Inflammatory macrophage (primary cell): ENCODE data around the gene PTTG1IP.

Experiments used
- DNase-seq, 2 donors: peaks; one replicate each; pipeline ENCODE4 v3.0.0-alpha.2; 2020 to 2022

PTTG1IP gene

GRCh38 chr21:44908908-44909307 lies 35.4 kb upstream of the PTTG1IP start:
- no peak for DNase-seq

- DNase-seq = peak; percentile 93 to 94
Measured at GRCh38 chr21:44907966-44908895, 34.7 kb upstream of the PTTG1IP start.

- no peak for DNase-seq
Measured at GRCh38 chr21:44907225-44907965, 33.9 kb upstream of the PTTG1IP start.

- DNase-seq = peak; percentile 59 to 61
Measured at GRCh38 chr21:44905728-44906090, 32.2 kb upstream of the PTTG1IP start.

- DNase-seq = no peak
Measured at GRCh38 chr21:44905016-44905727, 31.7 kb upstream of the PTTG1IP start.

- DNase-seq = no peak
Measured at GRCh38 chr21:44904141-44904923, 30.8 kb upstream of the PTTG1IP start.

- no peak for DNase-seq
Measured at GRCh38 chr21:44903689-44904088, 30.2 kb upstream of the PTTG1IP start.

GRCh38 chr21:44903050-44903685 lies 29.7 kb upstream of the PTTG1IP start:
- peak; percentile 55 to 71 for DNase-seq

GRCh38 chr21:44902268-44903049 lies 29.0 kb upstream of the PTTG1IP start:
- DNase-seq = no peak

- DNase-seq = no peak
Measured at GRCh38 chr21:44901391-44902074, 28.0 kb upstream of the PTTG1IP start.

- no peak for DNase-seq
Measured at GRCh38 chr21:44900559-44901251, 27.2 kb upstream of the PTTG1IP start.

GRCh38 chr21:44899768-44900558 lies 26.5 kb upstream of the PTTG1IP start:
- DNase-seq = no peak

GRCh38 chr21:44898851-44899767 lies 25.6 kb upstream of the PTTG1IP start:
- DNase-seq = no peak

GRCh38 chr21:44898011-44898488 lies 24.6 kb upstream of the PTTG1IP start:
- no peak for DNase-seq

- DNase-seq = peak; percentile 65 to 87
Measured at GRCh38 chr21:44897326-44898010, 24.0 kb upstream of the PTTG1IP start.

- peak; percentile 48 to 63 for DNase-seq
Measured at GRCh38 chr21:44896561-44897286, 23.2 kb upstream of the PTTG1IP start.
